ENCODE data around the gene GPR32.
"Not testable (repeated sequence)": the region's sequence is repeated elsewhere in the genome, so short reads cannot be mapped to it uniquely, and the experiment has no call there.

The GPR32 gene

DNA sequence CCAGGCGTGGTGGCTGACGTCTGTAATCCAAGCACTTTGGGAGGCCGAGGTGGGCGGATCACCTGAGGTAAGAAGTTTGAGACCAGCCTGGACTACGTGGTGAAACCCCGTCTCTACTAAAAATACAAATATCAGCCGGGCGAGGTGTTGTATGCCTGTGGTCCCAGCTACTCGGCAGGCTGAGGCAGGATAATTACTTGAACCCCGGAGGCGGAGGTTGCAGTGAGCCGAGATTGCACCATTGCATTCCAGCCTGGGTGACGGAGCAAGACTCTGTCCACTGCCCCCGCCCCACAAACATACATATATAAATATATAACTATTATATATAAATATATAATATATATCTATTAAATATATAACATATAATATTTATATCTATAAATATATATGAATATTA lies 23.1 kb upstream of the GPR32 start:
- not testable (repeated sequence) for DNase-seq (ENCODE audit: low read depth in 2 of 3, low spot score in 1 of 3)

DNA sequence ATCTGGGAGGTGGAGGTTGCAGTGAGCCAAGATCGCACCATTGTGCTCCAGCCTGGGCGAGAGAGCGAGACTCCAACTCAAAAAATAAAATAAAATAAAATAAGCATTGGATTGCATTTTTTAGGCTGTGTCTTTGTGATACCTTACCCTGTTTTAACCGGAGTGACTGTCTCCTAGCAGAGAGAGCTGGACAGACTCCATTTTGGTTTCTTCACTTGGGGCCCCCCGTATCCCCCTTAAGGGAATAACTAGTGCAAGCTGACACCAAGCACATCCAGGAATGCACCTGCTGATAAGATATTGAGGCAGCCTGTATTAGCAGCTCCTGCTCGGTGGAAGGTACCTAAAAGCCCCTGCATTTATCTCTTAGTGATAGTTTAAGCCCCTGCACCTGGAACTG lies 20.8 kb upstream of the GPR32 start:
- no peak for DNase-seq (ENCODE audit: low read depth in 2 of 3, low spot score in 1 of 3)

DNA sequence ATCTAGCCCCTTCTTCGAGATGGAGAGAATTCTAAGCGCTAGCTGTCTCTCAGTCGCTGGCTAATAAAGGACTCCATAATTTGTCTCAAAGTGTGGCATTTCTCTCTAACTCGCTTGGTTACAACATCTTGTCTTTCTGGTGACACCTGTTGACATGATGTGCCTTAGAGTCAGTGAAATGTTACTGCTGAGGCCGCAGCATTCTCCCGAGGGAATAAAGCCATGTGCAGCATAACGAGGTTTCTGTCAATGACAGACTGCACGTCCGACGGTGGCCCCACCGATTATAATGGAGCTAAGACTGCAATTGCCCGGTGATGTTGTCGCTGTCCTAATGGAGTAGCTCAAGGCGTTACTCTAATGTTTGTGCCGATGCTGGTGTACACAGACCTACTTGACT lies 20.3 kb upstream of the GPR32 start:
- no peak for DNase-seq (ENCODE audit: low read depth in 2 of 3, low spot score in 1 of 3)

DNA sequence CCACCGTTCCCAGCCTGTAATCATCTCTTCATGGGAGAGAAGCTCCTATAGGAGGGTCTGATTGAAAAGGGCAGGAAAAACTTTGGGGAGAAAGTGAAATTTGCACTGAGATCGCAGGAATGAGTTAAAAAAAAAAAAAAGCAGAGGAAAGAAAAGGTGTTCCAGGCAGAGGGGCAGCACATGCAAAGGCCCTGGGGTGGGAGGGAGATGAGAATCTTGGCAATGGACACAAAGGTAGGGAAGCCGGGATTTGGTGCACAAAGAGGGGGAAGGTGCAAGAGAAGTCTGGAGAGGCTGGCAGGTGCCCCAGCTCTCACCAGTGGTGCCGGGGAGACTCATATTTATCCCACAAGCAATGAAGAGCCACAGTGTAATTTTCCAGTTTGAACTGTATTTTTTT lies 16.4 kb upstream of the GPR32 start:
- no peak for DNase-seq (ENCODE audit: low read depth in 2 of 3, low spot score in 1 of 3)

DNA sequence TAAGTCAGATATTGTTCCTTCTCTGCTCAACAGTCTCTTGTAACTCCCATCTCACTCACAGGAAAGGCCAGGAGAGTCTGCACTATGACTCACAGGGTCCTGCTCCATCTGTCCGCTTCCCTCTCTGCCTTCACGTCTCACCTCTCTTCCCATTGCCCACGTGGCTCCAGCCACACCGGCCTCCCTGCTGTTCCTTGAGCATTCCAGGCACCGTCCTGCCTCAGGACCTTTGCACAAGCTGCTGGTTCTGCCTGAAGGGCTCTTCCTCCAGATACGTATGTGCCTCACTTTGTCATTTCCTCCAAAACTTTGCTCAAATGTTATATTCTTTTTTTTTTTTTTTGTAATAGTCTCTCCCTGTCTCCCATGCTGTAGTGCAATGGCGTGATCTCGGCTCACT lies 14.0 kb upstream of the GPR32 start:
- DNase-seq (ENCODE audit: low read depth in 2 of 3, low spot score in 1 of 3): not testable (repeated sequence)

DNA sequence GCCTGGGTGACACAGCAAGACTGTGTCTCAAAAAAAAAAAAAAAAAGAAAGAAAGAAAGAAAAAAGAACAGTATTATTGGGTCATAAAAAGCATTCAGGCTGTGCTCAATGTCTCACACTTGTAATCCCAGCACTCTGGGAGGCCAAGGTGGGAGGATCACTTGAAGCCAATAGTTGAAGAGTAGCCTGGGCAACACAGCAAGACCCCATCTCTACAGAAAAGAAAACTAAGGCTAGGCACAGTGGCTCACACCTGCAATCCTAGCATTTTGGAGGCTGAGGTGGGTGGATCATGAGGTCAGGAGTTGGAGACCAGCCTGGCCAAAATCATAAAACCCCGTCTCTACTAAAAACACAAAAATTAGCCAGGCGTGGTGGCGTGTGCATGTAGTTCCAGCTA lies 12.6 kb upstream of the GPR32 start:
- DNase-seq (ENCODE audit: low read depth in 2 of 3, low spot score in 1 of 3): not testable (repeated sequence)

DNA sequence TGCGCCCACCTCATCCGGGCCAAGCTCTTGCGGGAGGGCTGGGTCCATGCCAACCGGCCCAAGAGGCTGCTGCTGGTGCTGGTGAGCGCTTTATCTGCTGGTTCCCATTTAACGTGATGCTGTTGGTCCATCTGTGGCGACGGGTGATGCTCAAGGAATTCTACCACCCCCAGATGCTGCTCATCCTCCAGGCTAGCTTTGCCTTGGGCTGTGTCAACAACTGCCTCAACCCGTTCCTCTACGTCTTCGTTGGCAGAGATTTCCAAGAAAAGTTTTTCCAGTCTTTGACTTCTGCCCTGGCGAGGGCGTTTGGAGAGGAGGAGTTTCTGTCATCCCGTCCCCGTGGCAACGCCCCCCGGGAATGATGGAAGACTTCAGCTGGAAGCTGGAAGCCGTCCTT lies 11.2 kb upstream of the GPR32 start:
- DNase-seq (ENCODE audit: low read depth in 2 of 3, low spot score in 1 of 3): not testable (repeated sequence)

DNA sequence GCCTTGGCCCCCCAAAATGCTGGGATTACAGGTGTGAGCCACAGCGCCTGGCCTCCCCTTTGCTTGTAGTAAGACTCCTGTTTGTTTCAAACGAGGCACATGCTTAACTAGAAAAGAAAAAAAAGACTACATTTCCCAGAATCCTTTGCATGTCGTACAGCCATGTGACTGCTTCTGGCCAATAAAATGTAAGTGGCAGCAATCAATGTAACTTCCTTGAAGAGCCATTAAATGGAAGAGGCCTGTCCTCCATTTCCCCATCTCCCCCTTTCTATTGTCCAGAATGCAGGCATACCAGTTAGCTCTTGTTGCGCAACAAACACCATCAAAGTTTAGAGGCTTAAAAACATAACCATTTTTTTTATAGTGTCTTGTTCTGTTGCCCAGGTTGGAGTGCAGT lies 10.4 kb upstream of the GPR32 start:
- no peak for DNase-seq (ENCODE audit: low read depth in 2 of 3, low spot score in 1 of 3)

DNA sequence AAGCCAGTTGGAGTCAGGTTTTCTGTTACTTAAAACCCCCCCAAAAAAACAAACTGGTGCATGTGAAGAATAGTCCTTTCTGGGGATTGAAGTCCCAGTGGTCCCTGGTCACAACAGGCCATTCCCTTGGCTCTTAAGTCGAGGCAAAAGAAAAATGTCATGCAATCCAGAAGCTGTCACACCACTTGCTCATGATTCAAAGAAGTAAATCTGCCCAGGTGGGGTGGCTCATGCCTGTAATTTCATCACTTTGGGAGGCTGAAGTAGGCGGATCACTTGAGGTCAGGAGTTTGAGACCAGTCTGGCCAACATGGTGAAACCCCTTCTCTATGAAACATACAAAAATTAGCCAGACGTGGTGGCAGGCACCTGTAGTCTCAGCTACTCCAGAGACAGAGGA lies 8.8 kb upstream of the GPR32 start:
- DNase-seq (ENCODE audit: low read depth in 2 of 3, low spot score in 1 of 3): not testable (repeated sequence)

DNA sequence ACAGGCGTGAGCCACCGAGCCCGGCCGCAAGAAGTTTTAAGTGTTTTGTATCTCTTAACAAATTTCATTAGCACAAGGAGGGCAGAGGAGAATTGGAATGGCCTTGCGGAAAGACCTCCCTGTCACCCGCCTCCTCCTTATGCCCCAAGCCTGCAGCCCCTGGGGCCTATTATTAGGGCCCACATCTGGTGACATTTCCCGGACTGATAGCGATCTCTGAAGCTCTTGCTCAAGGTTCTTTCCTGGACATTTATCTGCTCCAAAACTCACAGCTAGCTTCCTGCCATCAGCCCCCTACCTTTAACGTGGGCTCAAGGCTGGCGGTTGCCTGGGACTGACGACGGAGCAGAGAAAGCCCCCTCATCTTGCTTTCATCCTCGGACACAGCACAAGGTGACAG lies 6.7 kb upstream of the GPR32 start:
- not testable (repeated sequence) for DNase-seq (ENCODE audit: low read depth in 2 of 3, low spot score in 1 of 3)

DNA sequence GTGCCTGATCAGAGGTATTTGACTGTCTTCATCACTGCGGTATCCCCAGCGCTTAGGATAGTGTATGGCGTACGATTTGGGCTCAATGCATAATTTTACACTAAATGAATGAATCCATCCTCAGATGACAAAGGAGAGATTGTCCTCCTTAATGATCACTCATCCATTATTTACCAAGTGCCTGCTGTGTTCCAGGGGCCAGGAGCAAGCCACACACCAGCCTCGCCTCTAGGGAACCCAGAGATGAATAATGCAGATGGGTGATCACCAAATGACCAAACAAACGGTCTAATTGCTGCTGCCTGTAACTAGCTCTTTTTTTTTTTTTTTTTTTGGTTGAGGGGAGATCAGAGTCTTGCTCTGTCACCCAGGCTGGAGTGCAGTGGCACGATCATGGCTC lies 5.9 kb upstream of the GPR32 start:
- no peak for DNase-seq (ENCODE audit: low read depth in 2 of 3, low spot score in 1 of 3)

DNA sequence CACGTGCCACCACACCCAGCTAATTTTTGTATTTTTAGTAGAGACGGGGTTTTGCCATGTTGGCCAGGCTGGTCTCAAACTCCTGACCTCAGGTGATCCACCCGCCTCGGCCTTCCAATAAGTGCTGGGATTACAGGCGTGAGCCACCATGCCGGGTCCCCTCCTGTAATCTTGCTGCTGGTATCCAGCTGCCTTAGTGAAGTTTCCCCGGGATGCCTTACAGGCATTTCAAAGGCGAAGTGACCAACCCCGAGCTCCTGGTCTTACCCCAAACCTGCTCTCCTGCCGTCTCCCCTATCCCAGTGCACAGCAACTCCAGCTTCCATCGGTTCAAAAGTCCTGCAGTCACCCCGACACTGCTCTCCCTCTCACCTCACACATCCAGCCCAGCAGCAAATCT lies 3.5 kb upstream of the GPR32 start:
- not testable (repeated sequence) for DNase-seq (ENCODE audit: low read depth in 2 of 3, low spot score in 1 of 3)

DNA sequence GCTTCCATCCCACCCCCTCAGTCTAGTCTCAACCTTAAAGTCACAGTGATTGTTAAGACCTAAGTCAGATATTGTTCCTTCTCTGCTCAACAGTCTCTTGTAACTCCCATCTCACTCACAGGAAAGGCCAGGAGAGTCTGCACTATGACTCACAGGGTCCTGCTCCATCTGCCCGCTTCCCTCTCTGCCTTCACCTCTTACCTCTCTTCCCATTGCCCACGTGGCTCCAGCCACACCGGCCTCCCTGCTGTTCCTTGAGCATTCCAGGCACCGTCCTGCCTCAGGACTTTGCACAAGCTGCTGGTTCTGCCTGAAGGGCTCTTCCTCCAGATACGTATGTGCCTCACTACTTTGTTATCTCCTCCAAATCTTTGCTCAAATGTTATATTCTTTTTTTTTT lies 3.0 kb upstream of the GPR32 start:
- DNase-seq (ENCODE audit: low read depth in 2 of 3, low spot score in 1 of 3): not testable (repeated sequence)

DNA sequence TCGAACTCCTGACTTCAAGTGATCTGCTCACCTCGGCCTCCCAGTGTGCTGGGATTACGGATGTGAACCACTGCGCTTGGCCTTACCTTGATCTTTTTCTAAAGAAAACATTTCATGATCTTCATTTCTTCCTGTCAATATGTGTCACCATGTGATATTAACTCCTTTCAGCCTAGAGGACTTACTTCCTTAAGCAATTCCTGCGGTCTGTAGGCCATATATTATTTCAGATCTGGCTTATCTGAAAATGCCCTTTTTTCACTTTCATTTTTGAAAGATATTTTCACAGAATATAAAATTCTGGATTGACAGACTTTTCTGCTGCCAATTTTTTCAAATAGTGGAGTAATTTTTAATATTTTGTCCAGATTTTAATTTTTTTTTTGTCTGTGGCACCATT lies 2.0 kb upstream of the GPR32 start:
- no peak for DNase-seq (ENCODE audit: low read depth in 2 of 3, low spot score in 1 of 3)

DNA sequence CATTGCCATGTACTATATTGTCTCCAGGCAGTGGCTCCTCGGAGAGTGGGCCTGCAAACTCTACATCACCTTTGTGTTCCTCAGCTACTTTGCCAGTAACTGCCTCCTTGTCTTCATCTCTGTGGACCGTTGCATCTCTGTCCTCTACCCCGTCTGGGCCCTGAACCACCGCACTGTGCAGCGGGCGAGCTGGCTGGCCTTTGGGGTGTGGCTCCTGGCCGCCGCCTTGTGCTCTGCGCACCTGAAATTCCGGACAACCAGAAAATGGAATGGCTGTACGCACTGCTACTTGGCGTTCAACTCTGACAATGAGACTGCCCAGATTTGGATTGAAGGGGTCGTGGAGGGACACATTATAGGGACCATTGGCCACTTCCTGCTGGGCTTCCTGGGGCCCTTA lies 624 bp downstream of the GPR32 start:
- no peak for DNase-seq (ENCODE audit: low read depth in 2 of 3, low spot score in 1 of 3)

DNA sequence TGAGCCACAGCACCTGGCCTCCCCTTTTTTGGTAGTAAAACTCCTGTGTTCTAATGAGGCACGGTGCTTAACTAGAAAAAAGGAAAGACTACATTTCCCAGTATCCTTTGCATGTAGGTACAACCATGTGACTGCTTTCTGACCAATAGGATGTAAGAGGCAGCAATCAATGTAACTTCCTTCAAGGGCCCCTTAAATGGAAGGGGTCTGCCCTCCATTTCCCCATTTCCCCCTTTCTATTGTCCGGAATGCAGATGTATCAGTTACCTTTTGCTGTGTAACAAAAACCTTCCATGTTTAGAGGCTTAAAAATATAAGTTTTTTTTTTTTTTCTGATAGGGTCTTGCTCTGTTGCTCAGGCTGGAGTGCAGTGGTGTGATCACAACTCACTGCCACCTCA lies 2.2 kb downstream of the GPR32 start:
- no peak for DNase-seq (ENCODE audit: low read depth in 2 of 3, low spot score in 1 of 3)

DNA sequence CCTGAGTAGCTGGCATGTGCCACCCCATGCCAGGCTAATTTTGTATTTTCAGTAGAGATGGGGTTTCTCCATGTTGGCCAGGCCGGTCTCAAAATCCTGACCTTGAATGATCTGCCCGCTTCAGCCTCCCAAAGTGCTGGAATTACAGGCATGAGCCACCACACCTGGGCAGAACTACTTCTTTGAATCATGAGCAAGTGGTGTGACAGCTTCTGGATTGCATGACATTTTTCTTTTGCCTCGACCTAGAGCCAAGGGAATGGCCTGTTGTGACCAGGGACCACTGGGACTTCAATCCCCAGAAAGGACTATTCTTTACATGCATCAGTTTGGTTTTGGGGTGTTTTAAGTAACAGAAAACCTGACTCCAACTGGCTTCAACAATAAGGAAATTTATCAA lies 2.6 kb downstream of the GPR32 start:
- DNase-seq (ENCODE audit: low read depth in 2 of 3, low spot score in 1 of 3): not testable (repeated sequence)

DNA sequence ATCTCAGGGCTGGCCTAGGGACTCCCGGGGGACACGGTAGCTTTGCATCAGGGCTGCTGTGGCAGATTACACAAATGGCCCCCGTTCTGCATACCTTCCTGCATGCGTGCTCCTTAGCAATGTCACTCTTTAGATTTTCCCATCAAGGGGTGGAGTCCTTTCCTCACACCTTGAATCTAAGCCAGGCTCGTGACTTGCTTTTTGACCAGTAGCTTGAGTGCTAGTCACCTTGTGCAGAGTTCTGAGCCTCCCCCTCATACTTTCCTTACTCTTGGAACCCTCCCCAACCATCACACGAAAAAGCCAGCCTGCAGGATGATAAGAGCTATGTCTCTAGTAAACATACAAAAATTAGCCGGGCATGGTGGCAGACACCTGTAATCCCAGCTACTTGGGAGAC lies 3.2 kb downstream of the GPR32 start:
- DNase-seq (ENCODE audit: low read depth in 2 of 3, low spot score in 1 of 3): not testable (repeated sequence)

DNA sequence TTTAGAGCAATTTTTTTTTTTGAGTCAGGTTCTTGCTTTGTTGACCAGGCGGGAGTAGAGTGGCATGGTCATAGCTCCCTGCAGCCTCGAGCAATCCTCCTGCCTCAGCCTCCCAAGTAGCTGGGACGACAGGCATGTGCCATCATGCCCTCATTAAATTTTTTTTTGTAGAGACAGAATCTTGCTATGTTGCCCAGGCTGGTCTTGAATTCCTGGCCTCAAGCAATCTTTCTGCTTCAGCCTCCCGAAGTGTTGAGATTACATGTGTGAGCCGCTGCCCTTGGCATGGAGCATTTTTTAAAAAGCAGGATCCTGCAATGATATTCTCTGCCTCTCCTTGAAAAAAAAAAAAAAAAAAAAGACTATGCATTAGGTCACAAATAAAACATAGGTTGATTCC lies 5.9 kb downstream of the GPR32 start:
- no peak for DNase-seq (ENCODE audit: low read depth in 2 of 3, low spot score in 1 of 3)

DNA sequence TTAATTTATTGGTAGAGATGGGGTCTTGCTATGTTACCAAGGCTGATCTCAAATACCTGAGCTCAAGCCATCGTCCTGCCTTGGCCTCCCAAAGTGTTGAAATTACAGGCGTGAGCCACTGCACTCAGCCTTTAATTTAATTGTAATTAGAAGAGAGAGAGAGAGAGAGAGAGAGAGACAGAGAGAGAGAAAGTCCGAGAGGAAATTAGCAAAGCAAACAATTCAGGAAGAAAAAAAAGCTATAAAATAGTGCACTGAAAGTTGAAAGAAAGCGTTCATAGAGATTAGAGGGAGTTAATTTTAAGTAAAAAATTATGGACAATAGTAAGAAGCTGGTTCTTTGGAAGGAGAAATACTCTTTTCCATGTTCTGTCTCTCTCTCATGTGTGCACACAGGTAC lies 7.0 kb downstream of the GPR32 start:
- DNase-seq (ENCODE audit: low read depth in 2 of 3, low spot score in 1 of 3): no peak

DNA sequence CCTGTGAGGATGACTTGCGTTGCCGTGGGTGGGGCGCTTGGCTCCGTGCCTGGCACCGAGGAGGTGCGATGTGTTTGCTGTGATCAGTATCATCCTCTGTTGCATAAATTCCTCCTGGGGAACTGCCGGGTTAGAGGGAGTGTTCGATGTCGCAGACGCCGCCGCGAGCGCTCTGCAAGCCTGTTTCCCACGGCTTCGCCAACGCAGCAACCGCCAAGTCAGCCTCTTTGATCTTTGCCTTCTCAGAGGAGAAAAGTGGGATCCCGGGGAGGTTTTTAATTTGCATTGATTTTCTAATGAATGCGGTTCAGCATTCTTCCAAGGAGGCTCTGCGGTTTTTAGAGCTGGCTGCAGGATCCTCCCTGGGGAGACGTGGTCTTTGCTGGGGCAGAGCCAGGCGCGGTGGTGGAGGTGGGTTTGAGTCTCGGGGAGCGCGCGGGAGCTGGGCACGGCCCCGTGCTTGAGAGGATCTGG lies 7.6 kb downstream of the GPR32 start:
- no peak for DNase-seq (ENCODE audit: low read depth in 2 of 3, low spot score in 1 of 3)

DNA sequence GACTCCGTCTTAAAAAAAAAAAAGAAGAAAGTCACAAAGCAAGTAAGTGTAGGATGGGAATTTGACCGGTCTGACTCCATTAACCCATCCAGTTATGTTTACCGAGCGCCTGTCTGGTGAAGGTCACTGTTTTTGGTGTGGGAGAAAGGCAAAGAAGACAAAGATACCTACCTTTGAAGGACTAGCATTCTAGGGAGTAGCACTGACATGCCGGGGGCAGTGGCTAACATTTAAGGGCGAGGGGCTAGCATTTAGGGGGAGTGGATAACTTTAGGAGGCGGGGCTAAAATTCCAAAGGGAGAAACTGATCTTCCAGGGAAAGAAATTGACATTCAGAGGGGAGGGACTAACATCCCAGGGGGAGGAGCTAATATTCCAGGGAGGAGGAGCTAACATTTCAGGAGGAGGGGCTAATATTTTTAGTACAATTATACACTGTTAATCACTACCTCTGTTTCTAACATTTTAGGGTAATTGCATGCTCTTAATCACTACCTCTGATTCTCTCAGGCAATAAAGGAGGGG lies 8.7 kb downstream of the GPR32 start:
- DNase-seq (ENCODE audit: low read depth in 2 of 3, low spot score in 1 of 3): no peak

DNA sequence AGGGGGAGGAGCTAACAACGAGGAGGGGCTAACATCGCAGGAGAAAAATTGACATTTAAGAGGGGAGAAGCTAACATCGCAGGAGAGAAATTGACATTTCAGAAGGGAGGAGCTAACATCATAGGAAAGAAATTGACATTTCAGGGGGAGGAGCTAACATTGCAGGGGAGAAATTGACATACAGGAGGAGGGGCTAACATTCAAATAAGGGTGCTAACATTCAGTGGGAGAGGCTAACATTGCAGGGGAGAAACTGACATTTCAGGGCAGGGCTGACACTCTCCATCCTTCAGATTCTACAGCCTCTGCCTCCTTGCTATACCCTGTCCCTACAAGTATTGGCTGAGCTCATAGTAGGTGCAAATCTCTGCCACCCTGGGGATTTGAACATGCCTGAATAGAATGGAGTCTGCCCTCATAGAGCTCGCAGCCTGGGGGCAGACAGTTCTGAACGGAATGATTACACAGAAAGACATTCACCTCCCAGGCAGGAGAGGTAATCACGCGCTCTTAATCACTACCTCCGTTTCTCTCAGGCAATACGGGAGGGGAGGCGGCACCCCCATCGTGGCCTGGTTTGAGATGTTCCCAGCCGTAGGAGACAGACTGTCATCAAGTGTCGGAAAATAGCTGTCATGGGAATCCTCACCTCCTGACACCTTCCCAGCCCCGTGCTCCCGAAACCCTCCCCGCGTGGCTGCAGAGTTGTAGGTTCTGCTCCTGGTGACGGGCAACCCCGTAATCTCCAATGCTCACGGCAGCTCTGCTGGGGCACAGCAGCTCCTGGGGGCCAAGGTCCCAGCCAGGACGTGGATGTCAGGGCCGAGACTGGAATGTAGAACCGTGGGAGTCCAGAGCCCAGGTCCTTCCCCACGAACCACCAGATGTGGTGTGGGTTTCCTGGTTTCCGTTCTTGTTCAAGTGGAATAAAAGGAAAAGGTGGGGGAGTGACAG lies 9.5 kb downstream of the GPR32 start:
- DNase-seq (ENCODE audit: low read depth in 2 of 3, low spot score in 1 of 3): no peak

Data from stimulated activated CD4-positive, alpha-beta T cell treated with anti-CD3 and anti-CD28 coated beads, Interleukin-12 subunit alpha, Interleukin-12 subunit beta, amount 100 ng/mL, for 48 hours (primary cell).